HG02678 (cell line): ENCODE results near the gene RBM15B.

ENCODE experiments used
- ATAC-seq: cut with Tn5 transposase; IDR thresholded peaks from one replicate; pipeline ENCODE4 v1.9.1; 2021; ENCODE audit warnings: mild to moderate bottlenecking, moderate library complexity; ENCODE audit not compliant: unreplicated experiment

RBM15B gene

GRCh38 chr3:51390246-51391074 lies 625 bp upstream of the RBM15B start:
- peak; percentile 2 for ATAC-seq

GRCh38 chr3:51391566-51392354 lies 675 bp downstream of the RBM15B start:
- ATAC-seq, result peak; percentile 11

GRCh38 chr3:51392355-51393133 lies 1.5 kb downstream of the RBM15B start:
- ATAC-seq, result no peak

- no peak for ATAC-seq
Observed at GRCh38 chr3:51393134-51393495, 2.0 kb downstream of the RBM15B start.

- no peak for ATAC-seq
Observed at GRCh38 chr3:51393564-51393963, 2.5 kb downstream of the RBM15B start.

DNA sequence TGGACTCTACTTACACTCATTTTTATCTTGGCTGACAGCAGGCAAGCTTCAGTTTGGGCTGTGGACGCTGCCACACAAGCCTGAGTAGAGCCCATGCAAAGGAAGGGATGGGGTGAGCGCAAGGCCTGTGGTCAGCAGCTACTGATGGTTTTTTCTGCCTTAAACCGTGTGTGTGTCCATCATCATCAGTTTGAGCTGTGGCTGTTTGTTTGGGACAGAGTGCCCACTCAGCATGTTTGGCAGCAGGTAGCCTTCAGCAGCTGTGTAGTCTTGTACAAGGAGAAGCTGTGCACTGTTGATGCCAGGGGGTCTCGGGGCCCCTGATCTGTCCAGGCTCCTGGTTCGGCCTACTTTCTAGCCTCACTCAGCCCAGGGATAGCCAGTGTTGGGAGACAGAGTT lies 3.5 kb downstream of the RBM15B start:
- ATAC-seq, result no peak

GRCh38 chr3:51395493-51396213 lies 4.6 kb downstream of the RBM15B start:
- no peak for ATAC-seq

GRCh38 chr3:51396401-51396800 lies 5.3 kb downstream of the RBM15B start:
- no peak for ATAC-seq

DNA sequence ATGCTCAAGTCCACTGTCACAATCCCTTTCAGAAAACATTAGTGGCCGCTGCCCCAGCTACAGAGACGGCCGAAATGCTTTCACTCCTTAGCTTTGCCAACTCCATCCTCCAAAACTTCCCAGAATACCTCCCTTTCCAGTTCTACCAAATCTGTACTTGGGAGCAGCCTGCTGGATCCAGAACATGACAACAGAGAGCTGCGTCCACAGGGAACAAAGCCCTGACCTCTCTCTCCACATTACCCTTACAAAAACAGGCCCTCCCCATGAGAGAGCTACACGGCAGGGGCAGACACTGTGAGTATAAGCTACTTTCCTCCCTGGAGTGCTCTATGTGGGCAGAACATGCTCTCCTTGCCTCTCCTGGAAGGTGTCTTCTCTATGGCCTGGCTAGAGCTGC lies 6.3 kb downstream of the RBM15B start:
- ATAC-seq, result no peak

- no peak for ATAC-seq
Observed at GRCh38 chr3:51398595-51399310, 7.7 kb downstream of the RBM15B start.

GRCh38 chr3:51400166-51400565 lies 9.1 kb downstream of the RBM15B start:
- no peak for ATAC-seq

- no peak for ATAC-seq
Observed at GRCh38 chr3:51401735-51402134, 10.7 kb downstream of the RBM15B start.

DNA sequence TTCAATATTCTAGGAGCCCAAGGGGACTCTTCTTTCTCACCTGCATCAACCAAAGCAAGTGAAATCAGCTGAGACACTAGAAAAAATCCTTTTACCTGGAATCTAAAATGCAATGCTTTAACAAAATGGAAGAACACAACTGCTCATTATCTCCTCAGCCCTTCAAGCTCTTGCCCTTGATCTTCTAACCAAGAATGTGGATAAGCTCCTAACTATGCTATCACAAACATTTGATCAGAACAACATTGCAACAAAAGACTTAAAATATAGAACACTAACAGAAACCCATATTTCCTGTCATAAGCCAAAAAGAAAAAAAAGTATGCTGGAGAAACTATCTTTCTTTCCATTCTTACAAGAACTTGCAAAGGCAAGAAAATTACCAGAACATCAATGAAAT lies 12.6 kb downstream of the RBM15B start:
- ATAC-seq, result no peak

GRCh38 chr3:51408021-51408420 lies 16.9 kb downstream of the RBM15B start:
- ATAC-seq, result no peak

GRCh38 chr3:51408813-51409212 lies 17.7 kb downstream of the RBM15B start:
- no peak for ATAC-seq

DNA sequence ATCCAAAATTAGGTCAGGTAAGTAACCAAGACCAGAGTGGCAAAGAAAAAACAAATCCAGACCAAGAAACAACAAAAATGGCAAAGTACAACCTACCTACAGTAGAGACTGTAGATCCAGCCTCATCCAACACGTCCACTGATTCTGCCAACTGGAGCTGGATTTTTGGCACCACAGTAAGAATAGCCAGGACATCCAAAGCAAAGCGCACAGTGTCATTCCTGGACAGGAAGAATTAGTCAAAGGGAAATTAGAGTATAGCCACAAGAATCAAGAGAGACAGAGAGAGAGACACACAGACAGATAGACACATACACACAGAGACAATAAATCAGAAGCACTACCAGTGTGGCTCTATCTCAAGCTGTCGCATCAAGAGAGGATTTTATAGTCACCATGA lies 31.1 kb downstream of the RBM15B start:
- ATAC-seq, result no peak

DNA sequence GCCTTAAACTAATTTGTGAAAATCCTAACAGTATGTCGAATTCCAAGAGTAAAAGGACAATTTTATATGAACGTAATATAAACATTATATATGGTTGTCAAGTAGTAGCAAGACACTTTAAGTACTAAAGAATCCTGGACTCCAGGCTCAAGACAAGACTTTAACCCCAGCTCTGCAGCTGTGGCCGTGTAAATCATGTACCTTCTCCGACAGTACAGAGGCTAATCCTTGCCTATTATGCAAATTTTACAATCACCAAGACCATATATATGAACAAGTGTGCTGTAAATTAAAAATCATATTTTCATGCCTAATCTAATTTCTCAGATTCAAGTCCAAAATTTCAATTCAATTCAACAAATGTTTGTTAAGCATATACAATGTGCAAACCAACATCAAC lies 35.8 kb downstream of the RBM15B start:
- ATAC-seq, result no peak

DNA sequence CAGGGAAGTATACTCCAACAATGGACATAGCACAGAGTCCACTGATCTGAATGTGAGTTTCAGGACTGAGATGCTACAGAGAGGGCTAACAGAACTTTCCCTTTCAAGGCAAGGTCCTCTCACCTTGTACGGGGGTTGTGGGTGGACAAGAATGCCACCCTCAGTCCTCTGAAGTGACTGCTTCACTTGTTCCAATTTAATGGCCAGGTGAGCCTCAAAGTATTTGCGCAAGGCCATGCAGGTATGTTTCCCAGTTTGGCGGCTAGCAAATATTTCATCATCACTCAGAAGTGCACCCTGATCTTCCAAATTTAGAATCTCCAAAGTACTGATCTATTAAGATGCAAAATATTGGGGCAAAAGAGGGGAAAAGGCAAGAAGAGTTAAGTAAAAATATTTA lies 38.1 kb downstream of the RBM15B start:
- ATAC-seq, result no peak

- ATAC-seq, result no peak
Observed at GRCh38 chr3:51434110-51434509, 43.0 kb downstream of the RBM15B start.

DNA sequence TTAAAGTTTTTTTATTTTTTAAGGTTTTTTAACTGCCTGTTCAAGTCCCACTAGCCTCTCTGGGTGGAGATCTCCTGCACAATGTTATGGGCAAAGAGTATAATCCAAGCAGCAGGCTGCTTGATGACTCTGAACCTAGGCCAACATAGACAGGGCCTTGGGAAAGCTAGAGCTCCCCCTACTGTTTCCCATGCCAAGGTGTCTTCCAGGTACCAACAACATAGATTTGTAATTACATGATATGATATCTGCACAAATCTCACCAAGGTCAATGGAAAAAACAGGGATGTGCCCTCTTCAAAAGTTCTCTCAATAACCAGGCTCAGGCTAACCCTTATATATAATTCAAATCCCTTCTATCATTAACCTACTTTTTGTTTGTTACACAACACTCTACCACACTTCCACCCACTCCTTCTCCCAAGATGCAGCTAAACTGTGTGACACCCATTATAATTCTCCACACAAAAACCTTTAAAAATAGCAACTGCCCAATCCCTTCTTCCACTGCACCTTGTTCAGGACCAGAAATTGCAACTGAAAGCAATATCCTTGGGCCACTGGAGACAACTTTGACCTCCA lies 43.8 kb downstream of the RBM15B start:
- no peak for ATAC-seq
